OCI-LY1 (cell line): Measurements from ENCODE around the gene TSC22D1.

Experiments
- EZH2 ChIP-seq: fragments of 200-600 bp; sonication (generic), shearing (Covaris generic); IDR thresholded peaks from 2 replicates; pipeline ENCODE4 v1.8.0; 2017; ENCODE audit warnings: borderline replicate concordance, mixed run types, mild to moderate bottlenecking, antibody characterized with exemption, low read length, moderate library complexity, mixed read lengths
- TF ChIP-seq, protein P1 (sequence below): fragments of 200-600 bp; sonication (generic), shearing (Covaris generic); IDR thresholded peaks from 2 replicates; pipeline ENCODE4 v1.5.1; 2017; ENCODE audit warnings: mild to moderate bottlenecking, antibody characterized with exemption, low read length, moderate library complexity, mixed read lengths

DNA sequence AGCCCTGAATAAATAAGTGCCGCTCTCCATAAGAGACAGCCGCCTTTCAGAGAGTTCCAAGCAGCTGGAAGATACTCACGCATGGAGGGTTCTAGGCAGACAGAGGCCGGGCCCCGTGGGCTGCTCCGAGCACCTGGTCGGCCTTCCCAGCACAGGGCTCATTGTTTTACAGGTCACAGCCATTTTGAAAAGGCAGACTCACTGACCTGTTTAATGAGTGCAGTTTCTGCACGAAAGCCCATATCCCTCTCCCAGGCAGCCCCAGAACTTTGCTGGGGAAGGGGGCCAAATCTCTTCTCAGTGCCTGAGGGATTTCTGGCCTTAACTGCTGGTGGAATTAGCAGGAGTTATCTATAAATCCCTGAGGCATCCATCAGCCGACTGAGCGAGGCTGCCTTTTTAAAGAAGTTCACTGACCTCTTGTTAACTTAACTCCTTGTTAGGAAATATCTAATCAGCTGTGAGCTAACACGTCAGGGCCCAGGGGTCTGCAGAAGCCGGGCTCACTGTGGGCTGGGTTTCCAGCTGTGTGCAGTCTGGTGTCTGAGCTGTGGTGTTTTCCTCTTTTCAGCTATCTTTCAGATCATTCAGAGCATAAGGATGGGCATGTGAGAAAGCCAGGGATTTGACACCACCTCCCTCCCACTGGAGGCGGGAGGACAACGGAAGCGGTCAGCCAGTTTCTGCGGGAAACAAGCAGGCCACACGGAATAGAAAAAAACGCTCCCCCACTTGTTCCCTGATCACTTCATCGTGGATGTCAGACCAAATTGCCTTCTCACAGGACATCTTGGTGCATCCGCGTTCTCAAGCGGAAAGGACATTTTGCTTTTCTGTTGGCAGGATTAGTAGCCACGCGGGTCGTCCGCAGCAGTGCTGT is 179.2 kb downstream of the TSC22D1 start:
- TF ChIP-seq, protein P1, sequence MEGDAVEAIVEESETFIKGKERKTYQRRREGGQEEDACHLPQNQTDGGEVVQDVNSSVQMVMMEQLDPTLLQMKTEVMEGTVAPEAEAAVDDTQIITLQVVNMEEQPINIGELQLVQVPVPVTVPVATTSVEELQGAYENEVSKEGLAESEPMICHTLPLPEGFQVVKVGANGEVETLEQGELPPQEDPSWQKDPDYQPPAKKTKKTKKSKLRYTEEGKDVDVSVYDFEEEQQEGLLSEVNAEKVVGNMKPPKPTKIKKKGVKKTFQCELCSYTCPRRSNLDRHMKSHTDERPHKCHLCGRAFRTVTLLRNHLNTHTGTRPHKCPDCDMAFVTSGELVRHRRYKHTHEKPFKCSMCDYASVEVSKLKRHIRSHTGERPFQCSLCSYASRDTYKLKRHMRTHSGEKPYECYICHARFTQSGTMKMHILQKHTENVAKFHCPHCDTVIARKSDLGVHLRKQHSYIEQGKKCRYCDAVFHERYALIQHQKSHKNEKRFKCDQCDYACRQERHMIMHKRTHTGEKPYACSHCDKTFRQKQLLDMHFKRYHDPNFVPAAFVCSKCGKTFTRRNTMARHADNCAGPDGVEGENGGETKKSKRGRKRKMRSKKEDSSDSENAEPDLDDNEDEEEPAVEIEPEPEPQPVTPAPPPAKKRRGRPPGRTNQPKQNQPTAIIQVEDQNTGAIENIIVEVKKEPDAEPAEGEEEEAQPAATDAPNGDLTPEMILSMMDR, result no peak
- TF ChIP-seq EZH2, result no peak
